Measurements from ENCODE around the gene CAMK2G.

Gene CAMK2G

GRCh38 chr10:73877533-73878160 is 3.3 kb upstream of the CAMK2G start:
- Mint-ChIP-seq H3K9me3 (no peaks in the 10 kb centered on the region), H3K27ac (peak overlapping the region; percentile 5), H3K4me3 (no peak overlapping the region), H3K27me3 (no peaks in the 10 kb centered on the region), H3K36me3 (ENCODE audit: low read depth) (no peaks in the 10 kb centered on the region), H3K4me1 (ENCODE audit: low read depth) (peaks cover 48% of the 10 kb centered on the region)

GRCh38 chr10:73876971-73877370 is 2.6 kb upstream of the CAMK2G start:
- no peak overlapping the region for H3K27ac Mint-ChIP-seq
- no peaks in the 10 kb centered on the region for H3K9me3 Mint-ChIP-seq
- H3K36me3 Mint-ChIP-seq (ENCODE audit: low read depth) = no peaks in the 10 kb centered on the region
- no peaks in the 10 kb centered on the region for H3K27me3 Mint-ChIP-seq
- peaks cover 55% of the 10 kb centered on the region for H3K4me1 Mint-ChIP-seq (ENCODE audit: low read depth)
- no peak overlapping the region for H3K4me3 Mint-ChIP-seq

GRCh38 chr10:73876566-73876965 is 2.2 kb upstream of the CAMK2G start:
- no peaks in the 10 kb centered on the region for H3K27me3 Mint-ChIP-seq
- no peak overlapping the region for H3K4me3 Mint-ChIP-seq
- H3K9me3 Mint-ChIP-seq = no peaks in the 10 kb centered on the region
- peaks cover 57% of the 10 kb centered on the region for H3K4me1 Mint-ChIP-seq (ENCODE audit: low read depth)
- no peaks in the 10 kb centered on the region for H3K36me3 Mint-ChIP-seq (ENCODE audit: low read depth)
- H3K27ac Mint-ChIP-seq = no peak overlapping the region

GRCh38 chr10:73876157-73876556 is 1.8 kb upstream of the CAMK2G start:
- no peaks in the 10 kb centered on the region for H3K27me3 Mint-ChIP-seq
- no peaks in the 10 kb centered on the region for H3K9me3 Mint-ChIP-seq
- H3K4me1 Mint-ChIP-seq (ENCODE audit: low read depth) = peaks cover 58% of the 10 kb centered on the region
- H3K36me3 Mint-ChIP-seq (ENCODE audit: low read depth) = no peaks in the 10 kb centered on the region
- no peak overlapping the region for H3K27ac Mint-ChIP-seq
- H3K4me3 Mint-ChIP-seq = no peak overlapping the region

GRCh38 chr10:73875139-73875475 is 752 bp upstream of the CAMK2G start:
- Mint-ChIP-seq H3K4me3 (peak overlapping the region; percentile 89), H3K27ac (peak overlapping the region; percentile 91), H3K27me3 (no peaks in the 10 kb centered on the region), H3K9me3 (no peaks in the 10 kb centered on the region), H3K4me1 (ENCODE audit: low read depth) (peaks cover 65% of the 10 kb centered on the region), H3K36me3 (ENCODE audit: low read depth) (no peaks in the 10 kb centered on the region)

- no peak overlapping the region for H3K27ac Mint-ChIP-seq
- H3K27me3 Mint-ChIP-seq = no peaks in the 10 kb centered on the region
- H3K4me1 Mint-ChIP-seq (ENCODE audit: low read depth) = peaks cover 53% of the 10 kb centered on the region
These were observed 528 bp downstream of the CAMK2G start for GRCh38 chr10:73873838-73874215.

GRCh38 chr10:73873142-73873837 is 1.1 kb downstream of the CAMK2G start:
- H3K9me3 Mint-ChIP-seq = no peaks in the 10 kb centered on the region
- peaks cover 53% of the 10 kb centered on the region for H3K4me1 Mint-ChIP-seq (ENCODE audit: low read depth)
- H3K36me3 Mint-ChIP-seq (ENCODE audit: low read depth) = no peaks in the 10 kb centered on the region
- no peaks in the 10 kb centered on the region for H3K27me3 Mint-ChIP-seq
- H3K27ac Mint-ChIP-seq = peak overlapping the region; percentile 68
- H3K4me3 Mint-ChIP-seq = peak overlapping the region; percentile 83

More at GRCh38 chr10:73873838-73874215, 528 bp downstream of the CAMK2G start:
- no peaks in the 10 kb centered on the region for H3K9me3 Mint-ChIP-seq
- H3K36me3 Mint-ChIP-seq (ENCODE audit: low read depth) = no peaks in the 10 kb centered on the region
- peak overlapping the region; percentile 70 for H3K4me3 Mint-ChIP-seq

- Mint-ChIP-seq H3K36me3 (ENCODE audit: low read depth) (no peaks in the 10 kb centered on the region), H3K9me3 (no peaks in the 10 kb centered on the region), H3K4me1 (ENCODE audit: low read depth) (peaks cover 50% of the 10 kb centered on the region), H3K27me3 (no peaks in the 10 kb centered on the region), H3K27ac (no peak overlapping the region), H3K4me3 (peak overlapping the region; percentile 83)
These were observed 2.1 kb downstream of the CAMK2G start for GRCh38 chr10:73872190-73872710.

GRCh38 chr10:73871295-73872189 is 2.8 kb downstream of the CAMK2G start:
- H3K36me3 Mint-ChIP-seq (ENCODE audit: low read depth) = no peaks in the 10 kb centered on the region
- H3K27me3 Mint-ChIP-seq = no peaks in the 10 kb centered on the region
- no peaks in the 10 kb centered on the region for H3K9me3 Mint-ChIP-seq
- H3K4me3 Mint-ChIP-seq = peak overlapping the region; percentile 83
- H3K27ac Mint-ChIP-seq = peak overlapping the region; percentile 49
- H3K4me1 Mint-ChIP-seq (ENCODE audit: low read depth) = peaks cover 50% of the 10 kb centered on the region

- Mint-ChIP-seq H3K4me1 (ENCODE audit: low read depth) (peaks cover 59% of the 10 kb centered on the region), H3K4me3 (no peak overlapping the region), H3K27me3 (no peaks in the 10 kb centered on the region), H3K9me3 (no peaks in the 10 kb centered on the region), H3K36me3 (ENCODE audit: low read depth) (peaks cover 7% of the 10 kb centered on the region), H3K27ac (no peak overlapping the region)
These were observed 5.6 kb downstream of the CAMK2G start for GRCh38 chr10:73868655-73869195.

GRCh38 chr10:73867871-73868631 is 6.3 kb downstream of the CAMK2G start:
- no peaks in the 10 kb centered on the region for H3K9me3 Mint-ChIP-seq
- no peak overlapping the region for H3K4me3 Mint-ChIP-seq
- peaks cover 55% of the 10 kb centered on the region for H3K4me1 Mint-ChIP-seq (ENCODE audit: low read depth)
- no peaks in the 10 kb centered on the region for H3K27me3 Mint-ChIP-seq
- peaks cover 7% of the 10 kb centered on the region for H3K36me3 Mint-ChIP-seq (ENCODE audit: low read depth)
- peak overlapping the region; percentile 15 for H3K27ac Mint-ChIP-seq

- peaks cover 49% of the 10 kb centered on the region for H3K4me1 Mint-ChIP-seq (ENCODE audit: low read depth)
These were observed 7.1 kb downstream of the CAMK2G start for GRCh38 chr10:73867126-73867807.

GRCh38 chr10:73866621-73867020 is 7.7 kb downstream of the CAMK2G start:
- peaks cover 45% of the 10 kb centered on the region for H3K4me1 Mint-ChIP-seq (ENCODE audit: low read depth)
- H3K36me3 Mint-ChIP-seq (ENCODE audit: low read depth) = peaks cover 7% of the 10 kb centered on the region
- no peak overlapping the region for H3K4me3 Mint-ChIP-seq
- H3K9me3 Mint-ChIP-seq = no peaks in the 10 kb centered on the region
- peak overlapping the region; percentile 95 for H3K27ac Mint-ChIP-seq
- no peaks in the 10 kb centered on the region for H3K27me3 Mint-ChIP-seq

More at GRCh38 chr10:73867126-73867807, 7.1 kb downstream of the CAMK2G start:
- Mint-ChIP-seq H3K36me3 (ENCODE audit: low read depth) (peaks cover 7% of the 10 kb centered on the region), H3K9me3 (no peaks in the 10 kb centered on the region), H3K27me3 (no peaks in the 10 kb centered on the region), H3K27ac (peak overlapping the region; percentile 95), H3K4me3 (no peak overlapping the region)

All from stimulated activated naive CD8-positive, alpha-beta T cell treated with anti-CD3 and anti-CD28 coated beads, Interleukin-15, Interleukin-2, amounts not matched to agents 100 ng/mL and 50 ng/mL, for 24 hours (primary cell).